T-helper 1 cell (primary cell): ENCODE measurements around the gene HLA-C.
"Not testable (repeated sequence)": the region's sequence is repeated elsewhere in the genome, so short reads cannot be mapped to it uniquely, and the experiment has no call there.

Experiments used
- DNase-seq, 5 donors: peaks; one replicate each; pipeline ENCODE4 v3.0.0-alpha.2; 2012 to 2020

The HLA-C gene

GRCh38 chr6:31268836-31269235, 3.1 kb downstream of the HLA-C start:
- DNase-seq: no peak

- no peak for DNase-seq
Observed at GRCh38 chr6:31268369-31268765, 3.5 kb downstream of the HLA-C start.

GRCh38 chr6:31267651-31268368, 4.1 kb downstream of the HLA-C start:
- DNase-seq: no peak

- DNase-seq: no peak
Observed at GRCh38 chr6:31266567-31267360, 5.1 kb downstream of the HLA-C start.

DNA sequence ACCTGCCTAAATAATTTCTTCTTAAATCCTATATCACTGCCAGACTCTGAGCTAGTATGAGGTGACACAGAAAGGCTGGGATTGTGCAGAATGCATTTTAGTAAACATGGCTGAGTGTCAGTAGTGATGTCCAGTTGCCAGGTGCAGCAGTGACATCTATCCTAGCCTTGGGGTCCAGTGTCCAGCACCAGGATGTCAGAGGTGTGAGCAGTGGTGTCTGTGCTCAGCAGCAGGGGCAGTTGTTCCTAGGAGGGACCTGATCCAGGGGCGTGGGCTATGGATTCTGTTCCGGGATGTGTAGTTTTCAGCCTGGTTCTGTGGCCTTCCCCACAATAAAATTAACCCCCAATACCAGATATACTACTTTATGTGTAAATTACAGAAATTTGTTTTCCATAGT, 6.0 kb downstream of the HLA-C start:
- DNase-seq: no peak

GRCh38 chr6:31263346-31263933, 8.5 kb downstream of the HLA-C start:
- not testable (repeated sequence) for DNase-seq

GRCh38 chr6:31259995-31260394, 11.9 kb downstream of the HLA-C start:
- peak in 2 of 5 donors; percentile 36 to 45 for DNase-seq

GRCh38 chr6:31252625-31253024, 19.3 kb downstream of the HLA-C start:
- DNase-seq: no peak

- no peak for DNase-seq
Observed at GRCh38 chr6:31251261-31251660, 20.6 kb downstream of the HLA-C start.

GRCh38 chr6:31249184-31249583, 22.7 kb downstream of the HLA-C start:
- DNase-seq: no peak

DNA sequence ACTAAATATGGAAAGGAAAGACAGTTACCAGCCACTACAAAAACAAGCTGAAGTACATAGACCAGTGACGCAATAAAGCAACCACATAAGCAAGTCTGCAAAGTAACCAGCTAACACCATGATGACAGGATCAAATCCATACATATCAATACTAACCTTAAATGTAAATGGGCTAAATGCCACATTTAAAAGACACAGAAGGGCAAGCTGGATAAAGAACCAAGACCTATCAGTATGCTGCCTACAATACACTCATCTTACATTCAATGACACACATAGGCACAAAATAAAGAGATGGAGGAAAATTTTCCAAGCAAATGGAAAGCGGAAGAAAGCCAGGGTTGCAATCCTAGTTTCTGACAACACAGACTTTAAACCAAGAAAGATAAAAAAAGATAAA, 24.1 kb downstream of the HLA-C start:
- no peak for DNase-seq

GRCh38 chr6:31246051-31246521, 25.8 kb downstream of the HLA-C start:
- DNase-seq: no peak

DNA sequence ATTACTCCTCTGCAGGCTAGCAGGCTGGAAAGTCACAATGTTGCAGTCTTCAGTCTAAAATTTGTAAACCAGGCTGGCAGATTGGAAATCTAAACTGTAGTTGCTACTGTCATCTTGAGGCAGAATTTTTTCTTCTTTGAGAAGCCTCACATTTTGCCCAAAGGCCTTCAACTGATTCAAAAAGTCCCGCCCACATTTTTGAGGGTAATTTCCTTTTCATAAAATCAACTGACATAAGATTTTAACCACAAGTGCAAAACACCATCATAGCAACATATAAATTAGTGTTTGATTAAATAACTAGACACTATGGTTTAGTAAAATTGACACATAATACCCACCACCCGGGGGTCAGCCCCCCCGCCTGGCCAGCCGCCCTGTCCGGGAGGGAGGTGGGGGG, 28.4 kb downstream of the HLA-C start:
- no peak for DNase-seq

GRCh38 chr6:31239854-31240253, 32.0 kb downstream of the HLA-C start:
- no peak for DNase-seq

DNA sequence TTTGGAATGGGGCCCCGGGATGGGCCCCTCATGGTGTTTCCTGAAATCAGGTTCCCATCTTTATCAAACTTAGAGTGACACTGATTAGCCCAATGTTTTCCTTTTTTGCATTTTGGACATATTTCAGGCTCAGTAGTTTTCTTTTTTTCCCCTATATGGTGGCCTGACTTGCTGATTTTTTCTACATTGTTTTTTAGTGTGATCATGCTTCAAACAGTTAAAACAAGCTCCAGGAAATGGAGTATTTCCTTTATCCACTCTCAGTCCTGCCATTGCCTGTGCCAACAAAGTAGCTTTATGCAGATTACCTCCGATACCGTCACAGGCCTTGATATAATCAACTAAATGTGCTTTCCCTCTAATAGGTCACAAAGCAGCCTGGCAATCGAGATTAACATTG, 37.8 kb downstream of the HLA-C start:
- not testable (repeated sequence) for DNase-seq

GRCh38 chr6:31228476-31228875, 43.4 kb downstream of the HLA-C start:
- no peak for DNase-seq

DNA sequence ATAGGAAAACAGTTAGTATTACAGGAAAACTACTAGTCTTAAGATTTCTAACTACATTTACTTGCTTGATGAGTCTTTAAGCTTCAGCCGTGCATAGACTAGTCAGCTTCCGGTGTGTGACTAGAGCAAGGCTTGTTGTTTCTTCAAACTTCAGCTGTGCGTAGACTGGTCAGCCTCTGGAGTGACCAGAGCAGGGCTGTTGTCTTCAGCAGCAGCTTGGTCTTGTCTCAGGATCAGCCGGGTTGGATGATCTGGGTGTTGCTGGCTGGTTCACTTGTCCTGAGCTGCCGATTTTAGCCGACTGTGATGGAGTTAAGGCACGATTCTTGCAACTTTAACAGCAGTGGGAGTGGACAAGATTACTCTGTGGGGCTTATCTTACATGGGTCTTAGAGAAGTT, 44.7 kb downstream of the HLA-C start:
- DNase-seq: no peak

GRCh38 chr6:31225735-31226134, 46.2 kb downstream of the HLA-C start:
- DNase-seq: no peak

- no peak for DNase-seq
Observed at GRCh38 chr6:31222496-31222895, 49.4 kb downstream of the HLA-C start.
